ENCODE data around the gene EIF3J. TPM values are rescaled to one million over a fixed set of nuclear protein-coding genes. Genes with fewer than 3 reads are reported as not detected.
"Not testable (repeated sequence)": the region's sequence is repeated elsewhere in the genome, so short reads cannot be mapped to it uniquely, and the experiment has no call there.

Gene EIF3J
- total RNA-seq, 1 donor from 2014 or later = 91.1 TPM

GRCh38 chr15:44545913-44546802 lies 9.2 kb downstream of the EIF3J start:
- no peaks in the 10 kb centered on the region for H3K27me3 Mint-ChIP-seq
- peak overlapping the region; percentile 42 for H3K27ac Mint-ChIP-seq
- H3K36me3 Mint-ChIP-seq = peaks cover 23% of the 10 kb centered on the region
- no peak overlapping the region for H3K4me3 Mint-ChIP-seq
- no peak for DNase-seq (ENCODE audit: extremely low spot score, unreplicated experiment)
- peaks cover 21% of the 10 kb centered on the region for H3K4me1 Mint-ChIP-seq (ENCODE audit: unreplicated experiment)
- no peaks in the 10 kb centered on the region for H3K9me3 Mint-ChIP-seq
- TF ChIP-seq, protein P1, sequence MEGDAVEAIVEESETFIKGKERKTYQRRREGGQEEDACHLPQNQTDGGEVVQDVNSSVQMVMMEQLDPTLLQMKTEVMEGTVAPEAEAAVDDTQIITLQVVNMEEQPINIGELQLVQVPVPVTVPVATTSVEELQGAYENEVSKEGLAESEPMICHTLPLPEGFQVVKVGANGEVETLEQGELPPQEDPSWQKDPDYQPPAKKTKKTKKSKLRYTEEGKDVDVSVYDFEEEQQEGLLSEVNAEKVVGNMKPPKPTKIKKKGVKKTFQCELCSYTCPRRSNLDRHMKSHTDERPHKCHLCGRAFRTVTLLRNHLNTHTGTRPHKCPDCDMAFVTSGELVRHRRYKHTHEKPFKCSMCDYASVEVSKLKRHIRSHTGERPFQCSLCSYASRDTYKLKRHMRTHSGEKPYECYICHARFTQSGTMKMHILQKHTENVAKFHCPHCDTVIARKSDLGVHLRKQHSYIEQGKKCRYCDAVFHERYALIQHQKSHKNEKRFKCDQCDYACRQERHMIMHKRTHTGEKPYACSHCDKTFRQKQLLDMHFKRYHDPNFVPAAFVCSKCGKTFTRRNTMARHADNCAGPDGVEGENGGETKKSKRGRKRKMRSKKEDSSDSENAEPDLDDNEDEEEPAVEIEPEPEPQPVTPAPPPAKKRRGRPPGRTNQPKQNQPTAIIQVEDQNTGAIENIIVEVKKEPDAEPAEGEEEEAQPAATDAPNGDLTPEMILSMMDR (conservative IDR thresholded peaks at IDR 0.05) = peak; percentile 38

DNA sequence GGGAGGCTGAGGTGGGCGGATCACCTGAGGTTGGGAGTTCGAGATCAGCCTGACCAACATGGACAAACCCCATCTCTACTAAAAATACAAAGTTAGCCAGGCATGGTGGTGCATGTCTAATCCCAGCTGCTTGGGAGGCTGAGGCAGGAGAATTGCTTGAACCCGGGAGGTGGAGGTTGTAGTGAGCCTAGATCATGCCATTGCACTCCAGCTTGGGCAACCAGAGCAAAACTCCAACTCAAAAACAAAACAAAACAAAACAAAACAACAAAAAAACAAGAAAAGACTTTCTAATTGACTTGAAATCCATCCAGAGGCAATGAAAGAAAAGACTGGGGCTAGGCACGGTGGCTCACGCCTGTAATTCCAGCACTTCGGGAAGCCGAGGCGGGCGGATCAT lies 12.2 kb downstream of the EIF3J start:
- H3K27me3 Mint-ChIP-seq; H3K27ac Mint-ChIP-seq; DNase-seq (ENCODE audit: extremely low spot score, unreplicated experiment); H3K4me3 Mint-ChIP-seq; H3K9me3 Mint-ChIP-seq; H3K36me3 Mint-ChIP-seq; H3K4me1 Mint-ChIP-seq (ENCODE audit: unreplicated experiment): not testable (repeated sequence)

GRCh38 chr15:44550256-44550655 lies 13.3 kb downstream of the EIF3J start:
- H3K36me3 Mint-ChIP-seq = peaks cover 15% of the 10 kb centered on the region
- DNase-seq (ENCODE audit: extremely low spot score, unreplicated experiment) = no peak

GRCh38 chr15:44550734-44551133 lies 13.8 kb downstream of the EIF3J start:
- H3K27me3 Mint-ChIP-seq = no peaks in the 10 kb centered on the region
- no peak for DNase-seq (ENCODE audit: extremely low spot score, unreplicated experiment)
- no peaks in the 10 kb centered on the region for H3K9me3 Mint-ChIP-seq
- TF ChIP-seq, protein P1 (conservative IDR thresholded peaks at IDR 0.05) = no peak
- H3K4me1 Mint-ChIP-seq (ENCODE audit: unreplicated experiment) = no peaks in the 10 kb centered on the region
- no peak overlapping the region for H3K27ac Mint-ChIP-seq
- H3K4me3 Mint-ChIP-seq = no peak overlapping the region
- peaks cover 19% of the 10 kb centered on the region for H3K36me3 Mint-ChIP-seq

More at GRCh38 chr15:44550256-44550655, 13.3 kb downstream of the EIF3J start:
- no peak overlapping the region for H3K27ac Mint-ChIP-seq
- no peaks in the 10 kb centered on the region for H3K9me3 Mint-ChIP-seq
- no peak overlapping the region for H3K4me3 Mint-ChIP-seq
- no peaks in the 10 kb centered on the region for H3K4me1 Mint-ChIP-seq (ENCODE audit: unreplicated experiment)
- TF ChIP-seq, protein P1 (conservative IDR thresholded peaks at IDR 0.05) = peak; percentile 69
- H3K27me3 Mint-ChIP-seq = no peaks in the 10 kb centered on the region

DNA sequence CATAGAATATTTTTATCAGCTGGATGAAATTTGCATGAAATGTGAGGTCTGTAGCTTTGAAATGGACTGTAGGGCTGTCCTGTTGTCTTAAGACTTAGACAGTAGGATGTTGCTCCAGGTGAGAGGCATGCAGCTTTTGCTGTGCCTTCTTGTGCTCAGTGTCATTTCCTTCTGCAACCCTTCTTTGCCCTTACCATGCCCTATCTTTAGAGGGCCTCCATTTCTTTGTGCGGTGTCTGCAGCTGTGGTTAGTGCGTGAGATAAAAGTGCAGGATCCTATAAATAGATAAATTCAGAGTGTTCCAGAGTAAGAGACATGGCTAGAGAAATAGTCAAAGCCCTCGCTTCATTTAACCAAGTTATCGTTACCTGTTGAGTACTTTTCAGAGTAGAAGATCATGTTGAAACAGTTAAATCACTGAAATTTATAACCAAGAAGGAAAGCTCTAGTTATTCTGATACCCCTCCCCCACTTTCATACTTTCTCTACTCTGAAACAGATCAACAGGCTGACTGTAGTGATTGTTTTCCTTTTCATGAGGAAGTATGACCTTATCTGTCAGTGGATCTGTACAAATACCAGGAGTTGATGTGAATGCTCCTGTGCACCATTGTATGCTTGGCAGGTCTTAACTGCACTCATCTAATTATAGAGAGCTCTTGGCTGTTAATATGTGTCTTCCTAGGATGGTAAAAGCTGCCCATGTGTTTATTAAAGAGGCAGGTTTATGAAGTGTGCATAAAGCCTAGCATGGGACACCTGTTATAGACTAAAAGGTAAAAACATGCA lies 18.2 kb downstream of the EIF3J start:
- no peaks in the 10 kb centered on the region for H3K27me3 Mint-ChIP-seq
- TF ChIP-seq, protein P1 (conservative IDR thresholded peaks at IDR 0.05) = no peak
- H3K9me3 Mint-ChIP-seq = no peaks in the 10 kb centered on the region
- H3K4me1 Mint-ChIP-seq (ENCODE audit: unreplicated experiment) = no peaks in the 10 kb centered on the region
- peaks cover 31% of the 10 kb centered on the region for H3K36me3 Mint-ChIP-seq
- no peak for DNase-seq (ENCODE audit: extremely low spot score, unreplicated experiment)
- H3K4me3 Mint-ChIP-seq = no peak overlapping the region
- H3K27ac Mint-ChIP-seq = peak overlapping the region; percentile 80

GRCh38 chr15:44560926-44561325 lies 24.0 kb downstream of the EIF3J start:
- not testable (repeated sequence) for H3K4me1 Mint-ChIP-seq (ENCODE audit: unreplicated experiment); DNase-seq (ENCODE audit: extremely low spot score, unreplicated experiment); H3K4me3 Mint-ChIP-seq; H3K9me3 Mint-ChIP-seq; H3K27me3 Mint-ChIP-seq
- peak overlapping the region; percentile 39 for H3K27ac Mint-ChIP-seq
- peaks cover 49% of the 10 kb centered on the region for H3K36me3 Mint-ChIP-seq

Measured in type B pancreatic cell (in vitro differentiated cells).